Hepatocyte (in vitro differentiated cells): ENCODE data around the gene SPATS2.

Experiments
- CTCF ChIP-seq: fragments of 200-600 bp; sonication (generic); IDR thresholded peaks from 2 replicates; pipeline ENCODE4 v1.5.1; 2016; ENCODE audit warnings: antibody characterized with exemption, mild to moderate bottlenecking; ENCODE audit not compliant: poor library complexity
- EZH2 ChIP-seq: fragments of 200-600 bp; sonication (generic); IDR thresholded peaks from 2 replicates; pipeline ENCODE4 v1.6.1; 2016; ENCODE audit warnings: antibody characterized with exemption, mild to moderate bottlenecking, borderline replicate concordance
- EZH2phosphoT487 ChIP-seq: fragments of 200-600 bp; sonication (generic); IDR thresholded peaks from one replicate; pipeline ENCODE4 v1.6.1; 2018; ENCODE audit warnings: antibody characterized with exemption, mild to moderate bottlenecking, low read depth, moderate library complexity; ENCODE audit not compliant: unreplicated experiment, severe bottlenecking

- TF ChIP-seq CTCF (no peak), EZH2phosphoT487 (no peak), EZH2 (no peak)
Measured at GRCh38 chr12:49439042-49439441, 71.8 kb downstream of the SPATS2 start.
